GM19239 (cell line): ENCODE results near the gene MST1R.

Source experiments
- DNase-seq: peaks from one replicate; pipeline ENCODE4 v3.0.0; 2011; ENCODE audit warnings: low spot score; ENCODE audit not compliant: insufficient read length
- FAIRE-seq: peaks from 2 replicates; lab custom pipeline; 2011; peaks lifted over from hg19 to GRCh38; lab: Jason Lieb, UNC

Gene MST1R

GRCh38 chr3:49844464-49845183 lies 59.0 kb downstream of the MST1R start:
- no peak for FAIRE-seq
- DNase-seq: no peak

- DNase-seq (no peak), FAIRE-seq (no peak)
Observed at GRCh38 chr3:49842843-49843517, 60.7 kb downstream of the MST1R start.

- no peak for FAIRE-seq
Observed at GRCh38 chr3:49841806-49842205, 61.9 kb downstream of the MST1R start.

GRCh38 chr3:49841126-49841696 lies 62.5 kb downstream of the MST1R start:
- DNase-seq: no peak
- FAIRE-seq: no peak

More at GRCh38 chr3:49841806-49842205, 61.9 kb downstream of the MST1R start:
- DNase-seq: no peak

- no peak for DNase-seq
- FAIRE-seq: no peak
Observed at GRCh38 chr3:49840388-49840787, 63.3 kb downstream of the MST1R start.

GRCh38 chr3:49839193-49839809 lies 64.4 kb downstream of the MST1R start:
- DNase-seq (peak; percentile 71), FAIRE-seq (peak; percentile 90)
